ENCODE data around the gene OAS1.

- no peak for TF ChIP-seq POLR2AphosphoS5 (IDR thresholded peaks at IDR 0.05; ENCODE audit: low read depth, low read length)
- TF ChIP-seq CTCF (IDR thresholded peaks at IDR 0.05 in 2 of 3, conservative IDR thresholded peaks at IDR 0.05 in 1 of 3; ENCODE audit: borderline replicate concordance in 1 of 3, insufficient read depth in 1 of 3, low read depth in 2 of 3, low read length in 2 of 3) = no peak
- no peak for TF ChIP-seq POLR2A (IDR thresholded peaks at IDR 0.05; ENCODE audit: borderline replicate concordance, extremely low read depth, insufficient read depth, insufficient read length)
- TF ChIP-seq EZH2 (IDR thresholded peaks at IDR 0.05) = no peak
- no peak for TF ChIP-seq FOSL1 (IDR thresholded peaks at IDR 0.05; ENCODE audit: low read depth)
- TF ChIP-seq ZFX (IDR thresholded peaks at IDR 0.05) = no peak
- no peak for TF ChIP-seq ZBTB33 (IDR thresholded peaks at IDR 0.05; ENCODE audit: extremely low read depth, insufficient replicate concordance, low read length)
- TF ChIP-seq SP1 (IDR thresholded peaks at IDR 0.05; ENCODE audit: low read depth) = no peak
- no peak for TF ChIP-seq CBX3 (IDR thresholded peaks at IDR 0.05; ENCODE audit: low read depth)
Measured at GRCh38 chr12:112905451-112906089, 1.2 kb upstream of the OAS1 start.
